ENCODE results near the gene BARHL2. TPM values are rescaled to one million over a fixed set of nuclear protein-coding genes. Genes with fewer than 3 reads are reported as not detected.

BARHL2 gene
- total RNA-seq, 1 experiment from 2014 or later = not detected

GRCh38 chr1:90745972-90746371 is 28.9 kb upstream of the BARHL2 start:
- Histone ChIP-seq H3K4me1 (ENCODE audit: control insufficient read depth, insufficient read depth, low read length) (no peaks in the 10 kb centered on the region), H3K4me3 (ENCODE audit: low read depth in 2 of 2, low read length in 2 of 2) (no peak overlapping the region), H3K27me3 (ENCODE audit: control insufficient read depth, insufficient read depth, low read length) (peaks cover 6% of the 10 kb centered on the region; the same call in 1 of the 2 replicates), H3K36me3 (ENCODE audit: control insufficient read depth, insufficient read depth, low read length) (no peaks in the 10 kb centered on the region), H3K9me3 (ENCODE audit: control insufficient read depth, insufficient read depth, low read depth, low read length) (no peaks in the 10 kb centered on the region), H3K27ac (ENCODE audit: low read length) (no peak overlapping the region)
- no TSS peak for BruUV-seq (replicated peaks)
- DNase-seq (ENCODE audit: low read depth, low spot score) (no peak), ATAC-seq (no peak)
- in situ Hi-C loops (cut with HindIII; ENCODE audit: low pct_unique_long_range_greater_than_20kb, low sequenced_read_pairs) = no loop called here
- ChIA-PET POLR2A (interaction anchor here (0.6 kb wide), 1 partner anchor 414 kb away, joined by 6 read pairs; no protein-coding TSS in a partner anchor), CTCF (no interaction called here)
- TF ChIP-seq CTCF (IDR thresholded peaks at IDR 0.05) = no peak
- no peak for TF ChIP-seq SIN3A (IDR thresholded peaks at IDR 0.05; ENCODE audit: borderline replicate concordance, insufficient read depth, low read depth, low read length)
- TF ChIP-seq, protein P1, sequence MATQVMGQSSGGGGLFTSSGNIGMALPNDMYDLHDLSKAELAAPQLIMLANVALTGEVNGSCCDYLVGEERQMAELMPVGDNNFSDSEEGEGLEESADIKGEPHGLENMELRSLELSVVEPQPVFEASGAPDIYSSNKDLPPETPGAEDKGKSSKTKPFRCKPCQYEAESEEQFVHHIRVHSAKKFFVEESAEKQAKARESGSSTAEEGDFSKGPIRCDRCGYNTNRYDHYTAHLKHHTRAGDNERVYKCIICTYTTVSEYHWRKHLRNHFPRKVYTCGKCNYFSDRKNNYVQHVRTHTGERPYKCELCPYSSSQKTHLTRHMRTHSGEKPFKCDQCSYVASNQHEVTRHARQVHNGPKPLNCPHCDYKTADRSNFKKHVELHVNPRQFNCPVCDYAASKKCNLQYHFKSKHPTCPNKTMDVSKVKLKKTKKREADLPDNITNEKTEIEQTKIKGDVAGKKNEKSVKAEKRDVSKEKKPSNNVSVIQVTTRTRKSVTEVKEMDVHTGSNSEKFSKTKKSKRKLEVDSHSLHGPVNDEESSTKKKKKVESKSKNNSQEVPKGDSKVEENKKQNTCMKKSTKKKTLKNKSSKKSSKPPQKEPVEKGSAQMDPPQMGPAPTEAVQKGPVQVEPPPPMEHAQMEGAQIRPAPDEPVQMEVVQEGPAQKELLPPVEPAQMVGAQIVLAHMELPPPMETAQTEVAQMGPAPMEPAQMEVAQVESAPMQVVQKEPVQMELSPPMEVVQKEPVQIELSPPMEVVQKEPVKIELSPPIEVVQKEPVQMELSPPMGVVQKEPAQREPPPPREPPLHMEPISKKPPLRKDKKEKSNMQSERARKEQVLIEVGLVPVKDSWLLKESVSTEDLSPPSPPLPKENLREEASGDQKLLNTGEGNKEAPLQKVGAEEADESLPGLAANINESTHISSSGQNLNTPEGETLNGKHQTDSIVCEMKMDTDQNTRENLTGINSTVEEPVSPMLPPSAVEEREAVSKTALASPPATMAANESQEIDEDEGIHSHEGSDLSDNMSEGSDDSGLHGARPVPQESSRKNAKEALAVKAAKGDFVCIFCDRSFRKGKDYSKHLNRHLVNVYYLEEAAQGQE (IDR thresholded peaks at IDR 0.05; ENCODE audit: insufficient read depth in 1 of 2, low read depth in 2 of 2, low read length in 1 of 2) = no peak
- no peak for TF ChIP-seq TCF7L2 (IDR thresholded peaks at IDR 0.05; ENCODE audit: low read depth, low read length)
- intact Hi-C loops (cut with micrococcal nuclease; ENCODE audit: unreplicated experiment) = no loop called here

GRCh38 chr1:90732136-90732535 is 15.0 kb upstream of the BARHL2 start:
- H3K4me1 ChIP-seq (ENCODE audit: control insufficient read depth, insufficient read depth, low read length) = no peaks in the 10 kb centered on the region
- intact Hi-C loops (cut with micrococcal nuclease; ENCODE audit: unreplicated experiment) (no loop called here), in situ Hi-C loops (cut with HindIII; ENCODE audit: low pct_unique_long_range_greater_than_20kb, low sequenced_read_pairs) (no loop called here)
- H3K27me3 ChIP-seq (ENCODE audit: control insufficient read depth, insufficient read depth, low read length) = peaks cover 20% of the 10 kb centered on the region
- ATAC-seq (no peak), DNase-seq (ENCODE audit: low read depth, low spot score) (no peak)
- ChIA-PET POLR2A (no interaction called here), CTCF (no interaction called here)
- no TSS peak for BruUV-seq (replicated peaks)
- no peak overlapping the region for H3K27ac ChIP-seq (ENCODE audit: low read length)
- TF ChIP-seq, protein P1 (IDR thresholded peaks at IDR 0.05; ENCODE audit: insufficient read depth in 1 of 2, low read depth in 2 of 2, low read length in 1 of 2) = no peak
- TF ChIP-seq POLR2AphosphoS5 (IDR thresholded peaks at IDR 0.05; ENCODE audit: low read depth, low read length) (no peak), TCF7L2 (IDR thresholded peaks at IDR 0.05; ENCODE audit: low read depth, low read length) (no peak), SIN3A (IDR thresholded peaks at IDR 0.05; ENCODE audit: borderline replicate concordance, insufficient read depth, low read depth, low read length) (no peak), CTCF (IDR thresholded peaks at IDR 0.05) (no peak)
- no peaks in the 10 kb centered on the region for H3K9me3 ChIP-seq (ENCODE audit: control insufficient read depth, insufficient read depth, low read depth, low read length)
- no peak overlapping the region for H3K4me3 ChIP-seq (ENCODE audit: low read depth in 2 of 2, low read length in 2 of 2)
- no peaks in the 10 kb centered on the region for H3K36me3 ChIP-seq (ENCODE audit: control insufficient read depth, insufficient read depth, low read length)
